Suprapubic skin (tissue), 4 donors: ENCODE measurements around the gene IGF1. TPM values are rescaled to one million over a fixed set of nuclear protein-coding genes. Genes with fewer than 3 reads are reported as not detected.

ENCODE experiments used
- DNase-seq, 2 donors: peaks; one replicate each; pipeline ENCODE4 v3.0.0-alpha.2; 2019; ENCODE audit warnings: low spot score in 2 of 2
- H3K27ac ChIP-seq: fragments of 200-600 bp; sonication (generic); one replicate; pipeline ENCODE4 v1.5.1; 2019
- H3K27me3 ChIP-seq: fragments of 200-600 bp; sonication (generic); one replicate; pipeline ENCODE4 v1.5.1; 2019
- H3K36me3 ChIP-seq: fragments of 200-600 bp; sonication (generic); one replicate; pipeline ENCODE4 v1.5.1; 2019
- H3K4me1 ChIP-seq: fragments of 200-600 bp; sonication (generic); one replicate; pipeline ENCODE4 v1.5.1; 2019
- H3K4me3 ChIP-seq: fragments of 200-600 bp; sonication (generic); one replicate; pipeline ENCODE4 v1.5.1; 2019; ENCODE audit warnings: mild to moderate bottlenecking
- H3K9me3 ChIP-seq: fragments of 200-600 bp; sonication (generic); one replicate; pipeline ENCODE4 v1.5.1; 2019
- CTCF ChIP-seq, 2 donors: fragments of 200-600 bp in 1 of 2; fragments of 450-650 bp in 1 of 2; sonication (generic) in 1 of 2; IDR thresholded peaks; one replicate each; pipeline ENCODE4 v1.5.1; 2016 to 2019; ENCODE audit warnings: antibody characterized with exemption in 2 of 2, mild to moderate bottlenecking in 1 of 2, moderate library complexity in 1 of 2
- EP300 ChIP-seq: sonication (generic); formaldehyde crosslinking; IDR thresholded peaks from one replicate; pipeline ENCODE4 v1.6.1; 2017; ENCODE audit warnings: antibody characterized with exemption
- POLR2A ChIP-seq, 2 donors: fragments of 450-650 bp; IDR thresholded peaks; one replicate each; pipeline ENCODE4 v1.6.1; 2017; ENCODE audit warnings: antibody characterized with exemption in 2 of 2, mild to moderate bottlenecking in 2 of 2, moderate library complexity in 2 of 2
- POLR2AphosphoS5 ChIP-seq, 3 donors: sonication (generic); formaldehyde crosslinking; IDR thresholded peaks; one replicate each; pipeline ENCODE4 v1.6.1; 2017; ENCODE audit warnings: antibody characterized with exemption in 3 of 3
- WGBS: methylation state at CpG from one replicate; pipeline ENCODE4 v1.1.5; 2018; 5-methylcytosine and 5-hydroxymethylcytosine counted together
- total RNA-seq, 4 donors: library from RNA; depleted of rRNA; stranded (reverse); fragments of >200 nt; gene quantifications; one replicate each; pipeline ENCODE4 v1.1.0, GENCODE V29; 2016

IGF1 gene
- total RNA-seq, 4 donors from 2014 or later: 5.9 to 19.7 (median 11.7) TPM

- TF ChIP-seq POLR2A (IDR thresholded peaks at IDR 0.05) (no peak), EP300 (no peak), POLR2AphosphoS5 (IDR thresholded peaks at IDR 0.05) (no peak), CTCF (IDR thresholded peaks at IDR 0.05) (no peak)
- no peak for DNase-seq
- Histone ChIP-seq H3K27ac (peak overlapping the region; percentile 66), H3K27me3 (no peaks in the 10 kb centered on the region), H3K4me1 (peaks cover 19% of the 10 kb centered on the region), H3K4me3 (no peak overlapping the region), H3K36me3 (no peaks in the 10 kb centered on the region), H3K9me3 (no peaks in the 10 kb centered on the region)
- WGBS: 39% methylated on average over 8 of the region's 8 CpGs
These were observed 53.5 kb downstream of the IGF1 start for GRCh38 chr12:102426599-102427542.

GRCh38 chr12:102425109-102426039 is 55.0 kb downstream of the IGF1 start:
- H3K36me3 ChIP-seq: no peaks in the 10 kb centered on the region
- WGBS: 60% methylated on average over 5 of the region's 5 CpGs
- no peak for DNase-seq
- H3K9me3 ChIP-seq: no peaks in the 10 kb centered on the region
- TF ChIP-seq POLR2A (IDR thresholded peaks at IDR 0.05) (no peak), EP300 (no peak), POLR2AphosphoS5 (IDR thresholded peaks at IDR 0.05) (no peak), CTCF (IDR thresholded peaks at IDR 0.05) (no peak)
- peaks cover 22% of the 10 kb centered on the region for H3K4me1 ChIP-seq
- H3K4me3 ChIP-seq: no peak overlapping the region
- H3K27me3 ChIP-seq: no peaks in the 10 kb centered on the region
- H3K27ac ChIP-seq: no peak overlapping the region

GRCh38 chr12:102423462-102423861 is 56.9 kb downstream of the IGF1 start:
- no peaks in the 10 kb centered on the region for H3K27me3 ChIP-seq
- TF ChIP-seq POLR2AphosphoS5 (IDR thresholded peaks at IDR 0.05) (no peak), POLR2A (IDR thresholded peaks at IDR 0.05) (no peak), EP300 (no peak), CTCF (IDR thresholded peaks at IDR 0.05) (no peak)
- peaks cover 25% of the 10 kb centered on the region for H3K4me1 ChIP-seq
- no peak for DNase-seq
- H3K4me3 ChIP-seq: no peak overlapping the region
- H3K9me3 ChIP-seq: no peaks in the 10 kb centered on the region
- H3K36me3 ChIP-seq: no peaks in the 10 kb centered on the region
- H3K27ac ChIP-seq: no peak overlapping the region
- WGBS: 81% methylated on average over 3 of the region's 3 CpGs

- Histone ChIP-seq H3K9me3 (no peaks in the 10 kb centered on the region), H3K36me3 (no peaks in the 10 kb centered on the region), H3K4me3 (no peak overlapping the region), H3K27ac (no peak overlapping the region), H3K27me3 (no peaks in the 10 kb centered on the region), H3K4me1 (peaks cover 20% of the 10 kb centered on the region)
- no peak for TF ChIP-seq CTCF (IDR thresholded peaks at IDR 0.05)
- no peak for TF ChIP-seq POLR2A (IDR thresholded peaks at IDR 0.05)
- TF ChIP-seq POLR2AphosphoS5 (IDR thresholded peaks at IDR 0.05): no peak
- TF ChIP-seq EP300: no peak
- no peak for DNase-seq
- 76% methylated on average over 5 of the region's 5 CpGs for WGBS
These were observed 58.4 kb downstream of the IGF1 start for GRCh38 chr12:102421802-102422583.
